Esophagus muscularis mucosa (tissue), 4 donors: Measurements from ENCODE around the gene C4orf54.

Source experiments
- CTCF ChIP-seq, 3 experiments: fragments of 200-600 bp in 2 of 3; fragments of 450-650 bp in 1 of 3; sonication (generic) in 2 of 3; IDR thresholded peaks; one replicate each; pipeline ENCODE4 v1.5.1; 2017 to 2019; ENCODE audit warnings: antibody characterized with exemption in 3 of 3, mild to moderate bottlenecking in 2 of 3, moderate library complexity in 1 of 3
- EP300 ChIP-seq: sonication (generic); formaldehyde crosslinking; IDR thresholded peaks from one replicate; pipeline ENCODE4 v1.6.1; 2017; ENCODE audit warnings: antibody characterized with exemption
- POLR2A ChIP-seq: fragments of 450-650 bp; IDR thresholded peaks from one replicate; pipeline ENCODE4 v1.6.1; 2017; ENCODE audit warnings: antibody characterized with exemption, moderate library complexity, mild to moderate bottlenecking, low read depth

- TF ChIP-seq CTCF (IDR thresholded peaks at IDR 0.05) (no peak), POLR2A (no peak), EP300 (no peak)
Measured at GRCh38 chr4:99665983-99666382, 8.4 kb upstream of the C4orf54 start.
